DND-41 (cell line): ENCODE measurements around the gene RIPOR3.
"Not testable (repeated sequence)": the region's sequence is repeated elsewhere in the genome, so short reads cannot be mapped to it uniquely, and the experiment has no call there.

ENCODE experiments used
- EZH2 ChIP-seq: IDR thresholded peaks from 3 replicates; pipeline ENCODE4 v1.6.1; 2012; ENCODE audit warnings: borderline replicate concordance, low read depth, mild to moderate bottlenecking, moderate library complexity, low read length, inconsistent platforms; ENCODE audit not compliant: severe bottlenecking
- TF ChIP-seq, protein P1 (sequence below): IDR thresholded peaks from 2 replicates; pipeline ENCODE4 v1.5.1; 2012; ENCODE audit warnings: borderline replicate concordance, low read length, moderate library complexity, mild to moderate bottlenecking; ENCODE audit not compliant: poor library complexity, severe bottlenecking; ENCODE audit errors: extremely low read depth

- TF ChIP-seq, protein P1, sequence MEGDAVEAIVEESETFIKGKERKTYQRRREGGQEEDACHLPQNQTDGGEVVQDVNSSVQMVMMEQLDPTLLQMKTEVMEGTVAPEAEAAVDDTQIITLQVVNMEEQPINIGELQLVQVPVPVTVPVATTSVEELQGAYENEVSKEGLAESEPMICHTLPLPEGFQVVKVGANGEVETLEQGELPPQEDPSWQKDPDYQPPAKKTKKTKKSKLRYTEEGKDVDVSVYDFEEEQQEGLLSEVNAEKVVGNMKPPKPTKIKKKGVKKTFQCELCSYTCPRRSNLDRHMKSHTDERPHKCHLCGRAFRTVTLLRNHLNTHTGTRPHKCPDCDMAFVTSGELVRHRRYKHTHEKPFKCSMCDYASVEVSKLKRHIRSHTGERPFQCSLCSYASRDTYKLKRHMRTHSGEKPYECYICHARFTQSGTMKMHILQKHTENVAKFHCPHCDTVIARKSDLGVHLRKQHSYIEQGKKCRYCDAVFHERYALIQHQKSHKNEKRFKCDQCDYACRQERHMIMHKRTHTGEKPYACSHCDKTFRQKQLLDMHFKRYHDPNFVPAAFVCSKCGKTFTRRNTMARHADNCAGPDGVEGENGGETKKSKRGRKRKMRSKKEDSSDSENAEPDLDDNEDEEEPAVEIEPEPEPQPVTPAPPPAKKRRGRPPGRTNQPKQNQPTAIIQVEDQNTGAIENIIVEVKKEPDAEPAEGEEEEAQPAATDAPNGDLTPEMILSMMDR: not testable (repeated sequence)
- TF ChIP-seq EZH2: not testable (repeated sequence)
Measured at GRCh38 chr20:50703651-50704438, 12.5 kb upstream of the RIPOR3 start.
